ENCODE results near the gene PRR5L. TPM values are rescaled to one million over a fixed set of nuclear protein-coding genes. Genes with fewer than 3 reads are reported as not detected.
A peak's percentile ranks its signal among the peaks of the same experiment; 100 is the strongest.

The PRR5L gene
- polyA plus RNA-seq, 1 of the 3 experiments (the other 2 are of a cell fraction), result 0.46 TPM

- TF ChIP-seq EP300 (IDR thresholded peaks at IDR 0.05; ENCODE audit: borderline replicate concordance in 1 of 2, low read depth in 1 of 2, low read length in 1 of 2), result no peak
Observed at GRCh38 chr11:36432093-36432469, 136.0 kb downstream of the PRR5L start (continued).

DNA sequence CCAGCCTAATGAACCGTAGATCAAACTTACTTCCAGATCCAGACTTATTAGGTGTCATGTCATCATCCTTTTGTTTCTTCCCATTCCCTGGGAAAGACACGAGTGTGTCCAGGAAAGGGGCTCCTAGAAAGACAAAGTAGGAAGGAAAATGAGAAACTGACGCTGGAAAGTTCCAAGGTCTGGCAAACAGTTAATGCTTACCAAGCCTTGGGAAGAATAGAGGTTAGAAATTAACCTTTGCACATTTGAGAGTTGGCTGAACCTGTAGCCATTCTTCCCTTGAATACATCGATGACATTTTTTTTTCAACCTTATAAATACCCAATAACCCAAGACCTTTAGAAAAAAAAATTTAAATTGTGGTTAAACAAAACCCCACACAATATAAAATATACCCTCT, 136.7 kb downstream of the PRR5L start:
- ChIA-PET CTCF (interaction anchor here (1.3 kb wide), 1 partner anchor 9 kb away, joined by 3 read pairs; no protein-coding TSS in a partner anchor), POLR2A (no interaction called here)
- Histone ChIP-seq H3F3A (replicated peaks; ENCODE audit: insufficient read depth) (no peaks in the 10 kb centered on the region), H3K79me2 (ENCODE audit: insufficient read depth) (no peaks in the 10 kb centered on the region), H3K4me2 (no peak overlapping the region), H3K36me3 (replicated peaks in 1 of 2; ENCODE audit: control insufficient read depth in 1 of 2, insufficient read depth in 2 of 2, low read length in 1 of 2) (no peaks in the 10 kb centered on the region), H3K27me3 (ENCODE audit: insufficient read depth) (no peaks in the 10 kb centered on the region), H3K4me3 (ENCODE audit: low read depth in 2 of 2, low read length in 1 of 2) (no peak overlapping the region), H3K27ac (ENCODE audit: low read depth in 2 of 2, low read length in 1 of 2) (no peak overlapping the region), H3K4me1 (ENCODE audit: control insufficient read depth in 1 of 2, insufficient read depth in 2 of 2, low read depth in 1 of 2, low read length in 1 of 2) (peaks cover 0 to 6% of the 10 kb centered on the region in 2 experiments; a peak in 2 of 4 replicates), H2AFZ (ENCODE audit: low read depth) (no peak overlapping the region), H4K20me1 (ENCODE audit: insufficient read depth) (no peaks in the 10 kb centered on the region), H3K9ac (no peak overlapping the region), H3K9me3 (no peaks in the 10 kb centered on the region), H3K9me2 (no peaks in the 10 kb centered on the region)
- TF ChIP-seq RXRA (IDR thresholded peaks at IDR 0.05; ENCODE audit: borderline replicate concordance, low read depth) (no peak), FOSL2 (IDR thresholded peaks at IDR 0.05; ENCODE audit: borderline replicate concordance, low read depth) (no peak), NFIC (IDR thresholded peaks at IDR 0.05; ENCODE audit: borderline replicate concordance) (no peak), FOXM1 (IDR thresholded peaks at IDR 0.05; ENCODE audit: low read depth) (no peak), MEF2A (IDR thresholded peaks at IDR 0.05; ENCODE audit: borderline replicate concordance, low read depth) (no peak), TEAD4 (IDR thresholded peaks at IDR 0.05; ENCODE audit: borderline replicate concordance, insufficient read depth) (no peak), TAF1 (IDR thresholded peaks at IDR 0.05; ENCODE audit: borderline replicate concordance, low read depth, low read length) (no peak), GATA2 (CRISPR knock-in tag; IDR thresholded peaks at IDR 0.05) (no peak)
- TF ChIP-seq, protein P1, sequence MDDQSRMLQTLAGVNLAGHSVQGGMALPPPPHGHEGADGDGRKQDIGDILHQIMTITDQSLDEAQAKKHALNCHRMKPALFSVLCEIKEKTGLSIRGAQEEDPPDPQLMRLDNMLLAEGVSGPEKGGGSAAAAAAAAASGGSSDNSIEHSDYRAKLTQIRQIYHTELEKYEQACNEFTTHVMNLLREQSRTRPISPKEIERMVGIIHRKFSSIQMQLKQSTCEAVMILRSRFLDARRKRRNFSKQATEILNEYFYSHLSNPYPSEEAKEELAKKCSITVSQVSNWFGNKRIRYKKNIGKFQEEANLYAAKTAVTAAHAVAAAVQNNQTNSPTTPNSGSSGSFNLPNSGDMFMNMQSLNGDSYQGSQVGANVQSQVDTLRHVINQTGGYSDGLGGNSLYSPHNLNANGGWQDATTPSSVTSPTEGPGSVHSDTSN (IDR thresholded peaks at IDR 0.05), result no peak
- no peak for DNase-seq
- WGBS (ENCODE audit: low lambda C conversion rate), result 86% methylated on average over 4 of the region's 4 CpGs

GRCh38 chr11:36436064-36436463, 140.0 kb downstream of the PRR5L start:
- TF ChIP-seq, protein P2, sequence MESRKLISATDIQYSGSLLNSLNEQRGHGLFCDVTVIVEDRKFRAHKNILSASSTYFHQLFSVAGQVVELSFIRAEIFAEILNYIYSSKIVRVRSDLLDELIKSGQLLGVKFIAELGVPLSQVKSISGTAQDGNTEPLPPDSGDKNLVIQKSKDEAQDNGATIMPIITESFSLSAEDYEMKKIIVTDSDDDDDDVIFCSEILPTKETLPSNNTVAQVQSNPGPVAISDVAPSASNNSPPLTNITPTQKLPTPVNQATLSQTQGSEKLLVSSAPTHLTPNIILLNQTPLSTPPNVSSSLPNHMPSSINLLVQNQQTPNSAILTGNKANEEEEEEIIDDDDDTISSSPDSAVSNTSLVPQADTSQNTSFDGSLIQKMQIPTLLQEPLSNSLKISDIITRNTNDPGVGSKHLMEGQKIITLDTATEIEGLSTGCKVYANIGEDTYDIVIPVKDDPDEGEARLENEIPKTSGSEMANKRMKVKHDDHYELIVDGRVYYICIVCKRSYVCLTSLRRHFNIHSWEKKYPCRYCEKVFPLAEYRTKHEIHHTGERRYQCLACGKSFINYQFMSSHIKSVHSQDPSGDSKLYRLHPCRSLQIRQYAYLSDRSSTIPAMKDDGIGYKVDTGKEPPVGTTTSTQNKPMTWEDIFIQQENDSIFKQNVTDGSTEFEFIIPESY (IDR thresholded peaks at IDR 0.05; ENCODE audit: borderline replicate concordance, low read depth), result no peak
- 0 out of 2 replicates have a peak, but pooled peaks have one; percentile 31 for TF ChIP-seq GATA2 (CRISPR knock-in tag; IDR thresholded peaks at IDR 0.05)
- H3K4me3 ChIP-seq (ENCODE audit: low read depth in 2 of 2, low read length in 1 of 2), result no peak overlapping the region
- H3K9me2 ChIP-seq, result no peaks in the 10 kb centered on the region
- H3K27me3 ChIP-seq (ENCODE audit: insufficient read depth), result no peaks in the 10 kb centered on the region
- H3K9me3 ChIP-seq, result no peaks in the 10 kb centered on the region
- H3K9ac ChIP-seq, result no peak overlapping the region
- no peaks in the 10 kb centered on the region for H3K36me3 ChIP-seq (replicated peaks in 1 of 2; ENCODE audit: control insufficient read depth in 1 of 2, insufficient read depth in 2 of 2, low read length in 1 of 2)
- no peaks in the 10 kb centered on the region for H3F3A ChIP-seq (replicated peaks; ENCODE audit: insufficient read depth)
- WGBS (ENCODE audit: low lambda C conversion rate), result 67% methylated on average over 5 of the region's 5 CpGs
- POLR2A ChIA-PET, result no interaction called here
- peak; percentile 46 for DNase-seq
- no peak overlapping the region; a peak in 1 of 4 replicates for H3K27ac ChIP-seq (ENCODE audit: low read depth in 2 of 2, low read length in 1 of 2)
- no peaks in the 10 kb centered on the region for H4K20me1 ChIP-seq (ENCODE audit: insufficient read depth)
- CTCF ChIA-PET, result interaction anchor here (1.3 kb wide), 2 partner anchors 13 to 57 kb away, joined by 3 read pairs; no protein-coding TSS in a partner anchor
- H3K79me2 ChIP-seq (ENCODE audit: insufficient read depth), result no peaks in the 10 kb centered on the region
- no peak overlapping the region for H2AFZ ChIP-seq (ENCODE audit: low read depth)
- H3K4me2 ChIP-seq, result no peak overlapping the region
- peaks cover 0 to 6% of the 10 kb centered on the region in 2 experiments; a peak in 2 of 4 replicates for H3K4me1 ChIP-seq (ENCODE audit: control insufficient read depth in 1 of 2, insufficient read depth in 2 of 2, low read depth in 1 of 2, low read length in 1 of 2)

All from SK-N-SH (cell line).